Glutamatergic neuron (in vitro differentiated cells): ENCODE results near the gene DEPDC1B. TPM values are rescaled to one million over a fixed set of nuclear protein-coding genes. Genes with fewer than 3 reads are reported as not detected.

Experiments
- DNase-seq: peaks from one replicate; pipeline ENCODE4 v3.0.0; 2022
- H3K27ac Mint-ChIP-seq: one replicate; pipeline ENCODE4 v1.8.0; 2020; ENCODE audit warnings: mild to moderate bottlenecking, mixed read lengths, inconsistent platforms; ENCODE audit not compliant: unreplicated experiment
- H3K27me3 Mint-ChIP-seq: one replicate; pipeline ENCODE4 v1.8.0; 2020; ENCODE audit warnings: mild to moderate bottlenecking, moderate library complexity, mixed read lengths, inconsistent platforms; ENCODE audit not compliant: unreplicated experiment
- H3K36me3 Mint-ChIP-seq: one replicate; pipeline ENCODE4 v1.8.0; 2020; ENCODE audit warnings: mild to moderate bottlenecking, mixed read lengths, inconsistent platforms; ENCODE audit not compliant: unreplicated experiment
- H3K4me1 Mint-ChIP-seq: one replicate; pipeline ENCODE4 v1.8.0; 2020; ENCODE audit warnings: mild to moderate bottlenecking, low read depth, mixed read lengths, inconsistent platforms; ENCODE audit not compliant: unreplicated experiment
- H3K4me3 Mint-ChIP-seq: one replicate; pipeline ENCODE4 v1.8.0; 2020; ENCODE audit warnings: mild to moderate bottlenecking, mixed read lengths, inconsistent platforms; ENCODE audit not compliant: unreplicated experiment
- H3K9me3 Mint-ChIP-seq: one replicate; pipeline ENCODE4 v1.8.0; 2020; ENCODE audit warnings: mild to moderate bottlenecking, moderate library complexity, mixed read lengths, inconsistent platforms; ENCODE audit not compliant: unreplicated experiment
- CTCF ChIP-seq: fragments of 200-600 bp; sonication (generic); IDR thresholded peaks from one replicate; pipeline ENCODE4 v1.5.0; 2021; ENCODE audit not compliant: partially characterized antibody, unreplicated experiment
- long read RNA-seq: library from polyadenylated mRNA; unstranded; transcript quantifications from one replicate; pipeline ENCODE4 v2.0.0, GENCODE V29; 2020; ENCODE audit not compliant: unreplicated experiment
- total RNA-seq: library from RNA; stranded (reverse); fragmentation: NEBNext Ultra II Directional; extraction: Animal tissue kit (Norgen Biotek cat#: 25700); gene quantifications from one replicate; pipeline ENCODE4 v1.2.1, GENCODE V29; 2021; ENCODE audit not compliant: unreplicated experiment

DEPDC1B gene
- total RNA-seq, result 8.2 TPM
- long read RNA-seq, partial matches to known transcripts, result 0 of 1 reads
- long read RNA-seq, other reads (novel, unspliced or antisense), result 0 of 1 reads

- Mint-ChIP-seq H3K27me3 (peaks cover 5% of the 10 kb centered on the region), H3K9me3 (peaks cover 5% of the 10 kb centered on the region), H3K27ac (peak within 1 kb of the TSS; percentile 87), H3K4me1 (peaks cover 7% of the 10 kb centered on the region), H3K4me3 (peak within 1 kb of the TSS; percentile 92), H3K36me3 (no peaks in the 10 kb centered on the region)
- DNase-seq, result peak; percentile 95
- no peak for TF ChIP-seq CTCF
These were observed at the start of gene DEPDC1B for GRCh38 chr5:60699609-60700415. Gene DEPDC1B (minus strand): TSS chr5:60700166. CDS start chr5:60700093, 73 bp downstream.

GRCh38 chr5:60744682-60745081 is 44.7 kb upstream of the DEPDC1B start:
- H3K27ac Mint-ChIP-seq, result no peak overlapping the region
- peaks cover 7% of the 10 kb centered on the region for H3K36me3 Mint-ChIP-seq
- no peaks in the 10 kb centered on the region for H3K27me3 Mint-ChIP-seq
- TF ChIP-seq CTCF, result no peak
- H3K4me1 Mint-ChIP-seq, result no peaks in the 10 kb centered on the region
- H3K4me3 Mint-ChIP-seq, result no peak overlapping the region
- peaks cover 1% of the 10 kb centered on the region for H3K9me3 Mint-ChIP-seq
- no peak for DNase-seq

GRCh38 chr5:60743511-60744314 is 43.7 kb upstream of the DEPDC1B start:
- H3K36me3 Mint-ChIP-seq, result peaks cover 7% of the 10 kb centered on the region
- no peaks in the 10 kb centered on the region for H3K4me1 Mint-ChIP-seq
- H3K9me3 Mint-ChIP-seq, result peaks cover 1% of the 10 kb centered on the region
- no peak for DNase-seq
- H3K27ac Mint-ChIP-seq, result no peak overlapping the region
- H3K27me3 Mint-ChIP-seq, result no peaks in the 10 kb centered on the region
- H3K4me3 Mint-ChIP-seq, result no peak overlapping the region
- TF ChIP-seq CTCF, result no peak

- no peaks in the 10 kb centered on the region for H3K27me3 Mint-ChIP-seq
- H3K27ac Mint-ChIP-seq, result no peak overlapping the region
- no peak for TF ChIP-seq CTCF
- H3K4me3 Mint-ChIP-seq, result no peak overlapping the region
- H3K9me3 Mint-ChIP-seq, result peaks cover 1% of the 10 kb centered on the region
- no peak for DNase-seq
- H3K4me1 Mint-ChIP-seq, result no peaks in the 10 kb centered on the region
- H3K36me3 Mint-ChIP-seq, result peaks cover 7% of the 10 kb centered on the region
These were observed 40.4 kb upstream of the DEPDC1B start for GRCh38 chr5:60740322-60740721.
